Cardiac fibroblast (primary cell): Measurements from ENCODE around the gene LAIR1.

ENCODE experiments used
- DNase-seq, 2 donors: peaks; one replicate each; pipeline versions ENCODE4 v3.0.0 to v3.0.0-alpha.2; 2010; ENCODE audit warnings: low read depth in 2 of 2
- H3K4me3 ChIP-seq, 2 donors: replicated peaks in 1 of 2; 1 replicate in 1 of 2; 2 replicates in 1 of 2; pipeline ENCODE4 v1.5.1; 2011; ENCODE audit warnings: low read depth in 2 of 2, low read length in 2 of 2, mild to moderate bottlenecking in 2 of 2, moderate library complexity in 1 of 2
- CTCF ChIP-seq: IDR thresholded peaks from one replicate; pipeline ENCODE4 v1.5.1; 2011; ENCODE audit warnings: low read depth, mild to moderate bottlenecking, low read length, inconsistent platforms

The LAIR1 gene

GRCh38 chr19:54364775-54365257, at the start of gene LAIR1:
TSS of gene LAIR1 (minus strand) at chr19:54364931. CDS start at chr19:54364804, 127 bp downstream.
- DNase-seq: no peak
- no peak within 1 kb of the TSS for H3K4me3 ChIP-seq
- no peak for TF ChIP-seq CTCF

- no peak overlapping the region for H3K4me3 ChIP-seq
- TF ChIP-seq CTCF: no peak
- no peak for DNase-seq
Observed at GRCh38 chr19:54414156-54414555, 49.4 kb upstream of the LAIR1 start.

GRCh38 chr19:54412877-54413276, 48.1 kb upstream of the LAIR1 start:
- no peak overlapping the region for H3K4me3 ChIP-seq
- no peak for DNase-seq
- TF ChIP-seq CTCF: no peak

- TF ChIP-seq CTCF: no peak
- DNase-seq: no peak
- H3K4me3 ChIP-seq: no peak overlapping the region
Observed at GRCh38 chr19:54411033-54411432, 46.3 kb upstream of the LAIR1 start.

- no peak for TF ChIP-seq CTCF
- H3K4me3 ChIP-seq: no peak overlapping the region
- DNase-seq: no peak
Observed at GRCh38 chr19:54408456-54409026, 43.8 kb upstream of the LAIR1 start.

- TF ChIP-seq CTCF: no peak
Observed at GRCh38 chr19:54407780-54408179, 43.0 kb upstream of the LAIR1 start.

GRCh38 chr19:54405628-54406027, 40.9 kb upstream of the LAIR1 start:
- no peak for DNase-seq
- no peak overlapping the region for H3K4me3 ChIP-seq
- TF ChIP-seq CTCF: no peak

More at GRCh38 chr19:54407780-54408179, 43.0 kb upstream of the LAIR1 start:
- no peak for DNase-seq
- H3K4me3 ChIP-seq: no peak overlapping the region
